OCI-LY1 (cell line): ENCODE measurements around the gene DUOXA1.

Experiments
- CTCF ChIP-seq: fragments of 200-600 bp; sonication (generic), shearing (Covaris generic); IDR thresholded peaks from 2 replicates; pipeline ENCODE4 v1.5.1; 2017; ENCODE audit warnings: mild to moderate bottlenecking, antibody characterized with exemption, low read length, moderate library complexity, mixed read lengths
- EZH2 ChIP-seq: fragments of 200-600 bp; sonication (generic), shearing (Covaris generic); IDR thresholded peaks from 2 replicates; pipeline ENCODE4 v1.8.0; 2017; ENCODE audit warnings: borderline replicate concordance, mixed run types, mild to moderate bottlenecking, antibody characterized with exemption, low read length, moderate library complexity, mixed read lengths

GRCh38 chr15:45164914-45165313 is 35.2 kb upstream of the DUOXA1 start:
- no peak for TF ChIP-seq EZH2
- TF ChIP-seq CTCF, result no peak
